ENCODE results near the gene GTF2IRD1.

GTF2IRD1 gene

DNA sequence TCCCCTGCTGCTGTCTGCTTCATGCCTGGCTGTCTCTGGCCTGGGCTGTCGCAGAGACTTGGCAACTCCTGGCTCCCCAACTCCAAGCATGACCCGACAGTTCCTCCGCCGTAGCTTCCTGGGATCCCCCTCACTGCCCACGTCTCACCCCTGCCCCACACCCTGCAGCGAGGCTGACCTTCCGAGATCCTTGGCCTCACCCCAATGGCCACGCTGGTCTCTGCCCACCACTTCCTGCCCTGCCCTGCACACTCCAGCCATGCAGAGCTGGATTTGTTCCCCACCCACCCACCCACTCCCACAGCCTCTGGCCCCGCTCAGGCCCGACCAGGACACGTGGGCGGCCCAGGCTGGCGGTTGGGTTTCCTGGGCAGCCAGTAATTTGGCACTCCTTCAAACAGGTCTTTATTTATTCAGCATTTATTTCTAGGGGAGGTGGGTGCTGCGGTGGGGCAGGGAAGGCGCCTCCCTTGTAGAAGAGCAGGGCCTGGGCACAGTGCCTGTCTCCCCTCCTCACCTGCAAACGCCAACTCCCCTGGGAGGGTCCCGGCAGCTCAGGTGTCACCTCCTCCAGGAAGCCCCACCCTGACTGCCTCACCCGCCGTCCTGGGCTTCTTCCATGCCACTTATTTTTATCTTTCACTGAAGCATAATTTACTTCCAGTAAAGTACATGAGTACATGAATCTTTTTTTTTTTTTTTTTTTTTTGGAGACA is 25.5 kb downstream of the GTF2IRD1 start:
- TF ChIP-seq, protein P1, sequence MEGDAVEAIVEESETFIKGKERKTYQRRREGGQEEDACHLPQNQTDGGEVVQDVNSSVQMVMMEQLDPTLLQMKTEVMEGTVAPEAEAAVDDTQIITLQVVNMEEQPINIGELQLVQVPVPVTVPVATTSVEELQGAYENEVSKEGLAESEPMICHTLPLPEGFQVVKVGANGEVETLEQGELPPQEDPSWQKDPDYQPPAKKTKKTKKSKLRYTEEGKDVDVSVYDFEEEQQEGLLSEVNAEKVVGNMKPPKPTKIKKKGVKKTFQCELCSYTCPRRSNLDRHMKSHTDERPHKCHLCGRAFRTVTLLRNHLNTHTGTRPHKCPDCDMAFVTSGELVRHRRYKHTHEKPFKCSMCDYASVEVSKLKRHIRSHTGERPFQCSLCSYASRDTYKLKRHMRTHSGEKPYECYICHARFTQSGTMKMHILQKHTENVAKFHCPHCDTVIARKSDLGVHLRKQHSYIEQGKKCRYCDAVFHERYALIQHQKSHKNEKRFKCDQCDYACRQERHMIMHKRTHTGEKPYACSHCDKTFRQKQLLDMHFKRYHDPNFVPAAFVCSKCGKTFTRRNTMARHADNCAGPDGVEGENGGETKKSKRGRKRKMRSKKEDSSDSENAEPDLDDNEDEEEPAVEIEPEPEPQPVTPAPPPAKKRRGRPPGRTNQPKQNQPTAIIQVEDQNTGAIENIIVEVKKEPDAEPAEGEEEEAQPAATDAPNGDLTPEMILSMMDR (IDR thresholded peaks at IDR 0.05; ENCODE audit: insufficient read depth, low read depth, low read length, missing control alignments), result no peak
- H3K4me3 ChIP-seq (ENCODE audit: low read depth, low read length), result no peak overlapping the region
- DNase-seq (ENCODE audit: low read depth), result no peak

DNA sequence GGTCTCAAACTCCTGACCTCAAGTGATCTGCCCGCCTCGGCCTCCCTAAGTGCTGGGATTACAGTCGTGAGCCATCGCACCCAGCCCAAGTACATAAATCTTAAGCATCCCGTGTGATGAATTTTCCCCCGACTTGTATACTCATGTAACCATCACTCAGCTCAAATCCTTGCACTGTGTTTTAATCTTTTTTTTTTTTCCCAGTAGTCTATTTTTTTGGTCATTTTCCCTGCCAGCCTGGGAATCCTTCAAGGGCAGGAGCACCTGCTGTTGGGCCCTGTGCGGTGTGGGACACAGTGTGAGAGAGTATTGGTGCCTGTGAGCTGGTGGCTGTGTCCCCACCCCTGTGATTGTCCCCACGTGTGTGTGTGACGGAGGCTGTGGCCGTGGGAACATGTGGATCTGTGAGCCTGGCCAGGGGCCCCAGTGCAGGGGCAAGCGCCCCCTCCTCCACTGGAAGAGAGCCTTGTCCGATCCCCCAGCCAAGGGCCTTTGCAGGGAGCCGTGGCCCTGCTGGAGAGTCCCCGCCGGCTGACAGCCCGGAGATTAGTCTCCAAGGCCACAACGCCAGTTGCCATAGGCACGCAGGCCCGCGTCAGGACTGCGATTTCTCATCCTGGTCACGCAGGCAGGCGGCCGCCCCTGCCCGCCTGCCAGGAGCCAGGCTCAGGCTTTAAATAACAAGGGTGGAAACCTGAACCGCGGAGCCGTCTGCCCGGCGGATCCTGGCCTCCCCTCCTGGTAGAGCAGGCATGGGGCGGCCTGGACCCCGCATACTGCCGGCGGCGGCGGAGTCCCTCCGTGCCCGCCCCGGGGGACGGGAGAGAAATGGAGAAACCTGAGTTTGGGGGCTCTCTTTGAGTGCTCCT is 26.5 kb downstream of the GTF2IRD1 start:
- TF ChIP-seq, protein P1 (IDR thresholded peaks at IDR 0.05; ENCODE audit: insufficient read depth, low read depth, low read length, missing control alignments), result no peak
- DNase-seq (ENCODE audit: low read depth), result no peak
- no peak overlapping the region for H3K4me3 ChIP-seq (ENCODE audit: low read depth, low read length)

DNA sequence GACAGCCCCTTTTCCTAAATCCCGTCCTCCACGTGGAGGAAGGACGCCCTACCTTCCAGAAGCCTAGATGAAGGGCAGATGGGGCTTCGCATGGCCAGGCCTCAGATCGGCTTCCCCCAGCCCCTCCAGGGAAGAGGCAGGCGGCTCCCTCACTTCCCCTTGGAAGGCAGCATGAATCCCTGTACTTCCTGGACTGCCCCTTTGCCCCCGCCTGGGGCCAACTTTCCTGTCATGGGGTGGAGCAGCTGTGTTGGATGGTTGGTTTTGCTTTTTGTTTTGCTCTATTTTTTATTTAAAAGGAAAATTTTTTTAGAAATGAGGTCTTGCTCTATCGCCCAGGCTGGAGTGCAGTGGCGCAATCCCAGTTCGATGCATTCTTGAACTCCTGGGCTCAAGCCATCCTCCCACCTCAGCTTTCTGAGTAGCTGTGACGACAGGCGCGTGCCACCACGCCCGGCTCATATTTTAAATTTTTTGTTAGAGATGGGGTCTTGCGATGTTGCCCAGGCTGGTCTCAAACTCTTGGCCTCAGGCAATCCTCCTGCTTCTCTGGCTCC is 27.2 kb downstream of the GTF2IRD1 start:
- TF ChIP-seq, protein P1 (IDR thresholded peaks at IDR 0.05; ENCODE audit: insufficient read depth, low read depth, low read length, missing control alignments), result no peak
- H3K4me3 ChIP-seq (ENCODE audit: low read depth, low read length), result no peak overlapping the region
- no peak for DNase-seq (ENCODE audit: low read depth)

DNA sequence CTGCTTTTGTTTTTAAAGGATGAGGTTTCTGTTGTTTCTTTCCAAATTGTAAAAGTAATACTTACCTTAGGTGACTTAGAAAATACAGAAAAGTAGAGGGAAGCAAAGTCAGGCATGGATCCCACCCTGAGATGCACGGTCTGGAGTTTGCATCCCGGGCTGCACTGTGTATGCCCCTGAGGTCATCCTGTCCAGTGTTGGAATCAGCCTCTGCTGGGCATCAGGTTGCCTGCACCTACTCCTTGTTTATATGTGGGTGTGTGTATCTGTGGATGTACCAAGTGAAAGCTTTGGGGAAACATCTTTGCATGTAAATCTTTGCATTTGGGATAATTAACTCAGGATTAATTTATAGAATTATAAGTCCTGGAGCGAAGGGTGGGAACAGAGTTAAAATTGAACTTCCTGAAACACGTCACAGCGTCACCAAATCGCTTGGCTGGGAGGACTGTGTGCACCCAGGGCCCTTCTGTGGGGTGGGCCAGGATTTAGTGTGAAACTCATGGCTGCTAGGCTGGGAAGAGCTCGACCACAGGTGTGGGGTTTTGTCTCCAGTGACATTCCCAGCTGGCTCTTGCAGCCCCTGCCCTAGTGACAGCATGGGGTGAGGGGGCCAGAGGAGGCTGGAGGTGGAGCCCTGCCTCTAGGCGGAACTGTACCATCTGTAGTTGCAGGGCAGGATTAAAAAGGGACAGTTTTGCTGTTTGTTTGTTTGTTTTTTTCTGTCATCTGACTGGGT is 27.9 kb downstream of the GTF2IRD1 start:
- TF ChIP-seq, protein P1 (IDR thresholded peaks at IDR 0.05; ENCODE audit: insufficient read depth, low read depth, low read length, missing control alignments), result no peak
- no peak overlapping the region for H3K4me3 ChIP-seq (ENCODE audit: low read depth, low read length)
- DNase-seq (ENCODE audit: low read depth), result no peak

DNA sequence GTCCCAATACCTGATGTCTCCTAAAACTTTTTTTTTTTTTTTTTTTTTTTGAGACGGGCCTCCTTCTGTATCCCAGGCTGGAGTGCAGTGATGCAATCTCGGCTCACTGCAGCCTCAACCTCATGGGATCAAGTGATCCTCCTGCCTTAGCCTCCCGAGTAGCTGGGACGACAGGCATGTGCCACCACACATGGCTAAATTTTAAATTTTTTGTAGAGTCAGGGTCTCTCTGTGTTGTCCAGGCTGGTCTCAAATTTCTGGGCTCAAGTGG is 28.4 kb downstream of the GTF2IRD1 start:
- no peak for DNase-seq (ENCODE audit: low read depth)
- H3K4me3 ChIP-seq (ENCODE audit: low read depth, low read length), result no peak overlapping the region
- TF ChIP-seq, protein P1 (IDR thresholded peaks at IDR 0.05; ENCODE audit: insufficient read depth, low read depth, low read length, missing control alignments), result no peak

DNA sequence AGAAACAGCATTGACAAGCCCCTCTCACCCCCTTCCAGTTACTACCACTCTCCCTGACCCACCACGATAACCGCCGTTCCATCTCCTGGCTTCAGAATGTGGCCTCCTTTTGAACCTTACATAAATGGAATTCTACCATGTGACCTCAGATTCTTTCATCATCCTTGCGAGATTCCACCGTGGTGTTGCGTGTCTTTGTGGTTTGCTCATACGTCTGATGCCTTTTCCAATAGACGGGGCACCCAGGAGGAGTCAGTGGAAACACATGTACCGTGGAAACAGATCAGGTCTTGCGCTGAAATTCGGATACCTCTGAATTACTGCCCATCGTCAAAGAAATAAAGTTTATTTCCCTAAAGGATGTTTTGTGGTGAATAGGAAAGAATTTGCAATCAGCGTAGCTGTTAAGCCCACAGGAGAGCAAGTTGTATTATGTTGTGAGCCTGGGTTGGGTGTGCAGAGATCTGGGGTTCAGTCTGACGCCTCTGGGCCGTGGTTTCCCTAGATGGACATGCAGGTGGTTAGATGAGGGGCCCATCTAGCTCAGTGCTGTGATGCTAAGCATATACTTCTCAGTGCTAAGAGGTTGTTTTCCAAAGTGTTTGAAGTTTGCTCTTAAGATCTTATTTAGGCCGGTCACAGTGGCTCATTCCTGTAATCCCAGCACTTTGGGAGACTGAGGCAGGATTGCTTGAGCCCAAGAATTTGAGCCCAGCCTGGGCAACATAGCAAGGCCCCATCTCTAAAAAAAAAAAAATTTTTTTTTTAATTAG is 29.1 kb downstream of the GTF2IRD1 start:
- no peak overlapping the region for H3K4me3 ChIP-seq (ENCODE audit: low read depth, low read length)
- TF ChIP-seq, protein P1 (IDR thresholded peaks at IDR 0.05; ENCODE audit: insufficient read depth, low read depth, low read length, missing control alignments), result no peak
- DNase-seq (ENCODE audit: low read depth), result no peak
